ENCODE results near the gene AGAP1.

- TF ChIP-seq CTCF (IDR thresholded peaks at IDR 0.05) (no peak), POLR2A (IDR thresholded peaks at IDR 0.05) (no peak)
Observed at GRCh38 chr2:235858881-235859280, 365.0 kb downstream of the AGAP1 start.

Measured in sigmoid colon (tissue), 3 donors.